Esophagus squamous epithelium (tissue), 5 donors: ENCODE data around the gene SPOCK1. TPM values are rescaled to one million over a fixed set of nuclear protein-coding genes. Genes with fewer than 3 reads are reported as not detected.
"Not testable (repeated sequence)": the region's sequence is repeated elsewhere in the genome, so short reads cannot be mapped to it uniquely, and the experiment has no call there.

Experiments
- DNase-seq: peaks from one replicate; lab custom pipeline; 2025; lab: John Stamatoyannopoulos, UW
- H3K27ac ChIP-seq, 4 donors: fragments of 200-600 bp; sonication (generic); one replicate each; pipeline ENCODE4 v1.5.1; 2016 to 2019; ENCODE audit warnings: mild to moderate bottlenecking in 1 of 4
- H3K27me3 ChIP-seq, 4 donors: fragments of 200-600 bp; sonication (generic); 1 replicate in 3 of 4; 2 replicates in 1 of 4; pipeline versions ENCODE4 v1.5.1 to v1.6.0; 2017 to 2021; ENCODE audit warnings: antibody characterized with exemption in 1 of 4
- H3K36me3 ChIP-seq, 3 donors: fragments of 200-600 bp; sonication (generic); one replicate each; pipeline ENCODE4 v1.5.1; 2016 to 2019
- H3K4me1 ChIP-seq, 3 donors: fragments of 200-600 bp; sonication (generic); one replicate each; pipeline ENCODE4 v1.5.1; 2017 to 2019
- H3K4me3 ChIP-seq, 4 donors: fragments of 200-600 bp; sonication (generic); 1 replicate in 3 of 4; 2 replicates in 1 of 4; pipeline ENCODE4 v1.5.1; 2016 to 2019; ENCODE audit warnings: mild to moderate bottlenecking in 2 of 4, moderate library complexity in 1 of 4
- H3K9me3 ChIP-seq, 3 donors: fragments of 200-600 bp; sonication (generic); one replicate each; pipeline ENCODE4 v1.5.1; 2016 to 2019
- CTCF ChIP-seq, 6 experiments: fragments of 450-650 bp in 4 of 6; fragments of 200-600 bp in 2 of 6; sonication (generic) in 2 of 6; IDR thresholded peaks; one replicate each; pipeline ENCODE4 v1.5.1; 2016 to 2019; ENCODE audit warnings: antibody characterized with exemption in 6 of 6, mild to moderate bottlenecking in 4 of 6, moderate library complexity in 4 of 6
- POLR2A ChIP-seq, 4 donors: fragments of 450-650 bp; IDR thresholded peaks; one replicate each; pipeline ENCODE4 v1.6.1; 2017; ENCODE audit warnings: antibody characterized with exemption in 4 of 4, mild to moderate bottlenecking in 4 of 4, moderate library complexity in 3 of 4
- WGBS, 2 donors: methylation state at CpG; one replicate each; pipeline ENCODE4 v1.1.5; 2018; 5-methylcytosine and 5-hydroxymethylcytosine counted together
- intact Hi-C: fragments of 100-400 bp; cut with DNase I; formaldehyde crosslinking; loops from one replicate; pipeline ENCODE4 v1.15.0; 2022
- total RNA-seq, 4 donors: library from RNA; depleted of rRNA; stranded (reverse); fragments of >200 nt; gene quantifications; one replicate each; pipeline ENCODE4 v1.1.0, GENCODE V29; 2016
- donor health status: DM: yes; HTN: yes; CAD: no.

SPOCK1 gene
- 10 to 100 TPM in 2 of 4 donors, 1 to 10 TPM in 1, under 1 TPM in 1; 0.99 to 21.9 (median 8.1) TPM for total RNA-seq

- Histone ChIP-seq H3K4me1 (peaks cover 5 to 13% (median 10%) of the 10 kb centered on the region in 3 donors), H3K27me3 (peaks cover 0 to 61% (median 2%) of the 10 kb centered on the region in 4 donors), H3K4me3 (peak within 1 kb of the TSS; percentile 18 to 70 (median 42)), H3K27ac (peak within 1 kb of the TSS in 1 of 4 donors; percentile 9), H3K36me3 (no peaks in the 10 kb centered on the region), H3K9me3 (no peaks in the 10 kb centered on the region)
- intact Hi-C loops: loop anchor here (5.0 kb wide), 1 partner anchor 177 kb away; no protein-coding TSS in a partner anchor
- TF ChIP-seq CTCF (IDR thresholded peaks at IDR 0.05) (peak; percentile 50 to 90 (median 86)), POLR2A (IDR thresholded peaks at IDR 0.05) (peak in 1 of 4 donors; percentile 27)
- DNase-seq: no peak
- 0% methylated on average over 2 to 20 of the region's 78 CpGs for WGBS, 2 donors
Observed at GRCh38 chr5:137498736-137499505, at the start of gene SPOCK1. Gene SPOCK1, minus strand, starts transcription at chr5:137499326.

GRCh38 chr5:137545956-137546355 lies 46.8 kb upstream of the SPOCK1 start:
- TF ChIP-seq CTCF (IDR thresholded peaks at IDR 0.05): no peak
- no peak for TF ChIP-seq POLR2A (IDR thresholded peaks at IDR 0.05)
- WGBS, 2 donors: 75 to 97% methylated on average over 3 of the region's 4 CpGs
- Histone ChIP-seq H3K27ac (no peak overlapping the region), H3K4me3 (no peak overlapping the region), H3K27me3 (no peaks in the 10 kb centered on the region), H3K36me3 (no peaks in the 10 kb centered on the region), H3K9me3 (no peaks in the 10 kb centered on the region), H3K4me1 (no peaks in the 10 kb centered on the region)
- DNase-seq: no peak
- intact Hi-C loops: no loop called here

- H3K27me3 ChIP-seq, DNase-seq, H3K4me1 ChIP-seq, H3K36me3 ChIP-seq, H3K27ac ChIP-seq, intact Hi-C loops, H3K4me3 ChIP-seq, H3K9me3 ChIP-seq: not testable (repeated sequence)
- WGBS, 2 donors: 43% methylated on average over 1 of the region's 2 CpGs; no CpG with 5 or more reads in 1 of the 2 donors
Observed at GRCh38 chr5:137535449-137535848, 36.3 kb upstream of the SPOCK1 start.

- 58 to 84% methylated on average over 5 of the region's 5 CpGs for WGBS, 2 donors
- no peak overlapping the region for H3K27ac ChIP-seq
- no peaks in the 10 kb centered on the region for H3K4me1 ChIP-seq
- no peaks in the 10 kb centered on the region for H3K9me3 ChIP-seq
- no peak for TF ChIP-seq CTCF (IDR thresholded peaks at IDR 0.05)
- no peak for TF ChIP-seq POLR2A (IDR thresholded peaks at IDR 0.05)
- H3K27me3 ChIP-seq: no peaks in the 10 kb centered on the region
- DNase-seq: no peak
- intact Hi-C loops: no loop called here
- H3K4me3 ChIP-seq: no peak overlapping the region
- no peaks in the 10 kb centered on the region for H3K36me3 ChIP-seq
Observed at GRCh38 chr5:137533963-137534362, 34.8 kb upstream of the SPOCK1 start.

GRCh38 chr5:137531266-137531665 lies 32.1 kb upstream of the SPOCK1 start:
- H3K36me3 ChIP-seq: no peaks in the 10 kb centered on the region
- no peaks in the 10 kb centered on the region for H3K4me1 ChIP-seq
- H3K9me3 ChIP-seq: no peaks in the 10 kb centered on the region
- no peak for DNase-seq
- no peak overlapping the region for H3K27ac ChIP-seq
- intact Hi-C loops: no loop called here
- TF ChIP-seq CTCF (IDR thresholded peaks at IDR 0.05) (no peak), POLR2A (IDR thresholded peaks at IDR 0.05) (no peak)
- H3K4me3 ChIP-seq: no peak overlapping the region
- H3K27me3 ChIP-seq: no peaks in the 10 kb centered on the region
